HG03378 (cell line): ENCODE results near the gene SLC16A3.

Experiments used
- ATAC-seq: cut with Tn5 transposase; IDR thresholded peaks from one replicate; pipeline ENCODE4 v1.9.1; 2021; ENCODE audit warnings: mild to moderate bottlenecking, moderate library complexity; ENCODE audit not compliant: unreplicated experiment

Gene SLC16A3

GRCh38 chr17:82280537-82280936 is 51.7 kb downstream of the SLC16A3 start:
- ATAC-seq = no peak

GRCh38 chr17:82281076-82281475 is 52.2 kb downstream of the SLC16A3 start:
- ATAC-seq = no peak

- ATAC-seq = no peak
Measured at GRCh38 chr17:82281502-82282238, 52.8 kb downstream of the SLC16A3 start.

GRCh38 chr17:82282239-82283207 is 53.7 kb downstream of the SLC16A3 start:
- ATAC-seq = no peak

GRCh38 chr17:82283208-82283749 is 54.4 kb downstream of the SLC16A3 start:
- no peak for ATAC-seq

GRCh38 chr17:82285141-82285540 is 56.3 kb downstream of the SLC16A3 start:
- no peak for ATAC-seq

GRCh38 chr17:82287013-82287867 is 58.4 kb downstream of the SLC16A3 start:
- no peak for ATAC-seq

- no peak for ATAC-seq
Measured at GRCh38 chr17:82287868-82288801, 59.3 kb downstream of the SLC16A3 start.
